Smooth muscle cell (in vitro differentiated cells): ENCODE measurements around the gene FOXP1. TPM values are rescaled to one million over a fixed set of nuclear protein-coding genes. Genes with fewer than 3 reads are reported as not detected.

ENCODE experiments used
- DNase-seq: peaks from one replicate; lab custom pipeline; 2025; ENCODE audit not compliant: unreplicated experiment; lab: John Stamatoyannopoulos, UW
- H2AFZ ChIP-seq: fragments of 200-600 bp; sonication (generic); 2 replicates; pipeline ENCODE4 v1.6.0; 2016; ENCODE audit warnings: antibody characterized with exemption, low read depth, mild to moderate bottlenecking
- H3F3A ChIP-seq: fragments of 200-600 bp; sonication (generic); 2 replicates; pipeline ENCODE4 v1.6.0; 2017; ENCODE audit warnings: antibody characterized with exemption, low read depth
- H3K27ac ChIP-seq: fragments of 200-600 bp; sonication (generic); 2 replicates; pipeline ENCODE4 v1.5.1; 2016; ENCODE audit warnings: low read depth, mild to moderate bottlenecking
- H3K27me3 ChIP-seq: fragments of 200-600 bp; sonication (generic); 2 replicates; pipeline ENCODE4 v1.6.1; 2016; ENCODE audit warnings: low read depth, mild to moderate bottlenecking
- H3K36me3 ChIP-seq: fragments of 200-600 bp; sonication (generic); 2 replicates; pipeline ENCODE4 v1.5.1; 2016; ENCODE audit warnings: low read depth
- H3K4me1 ChIP-seq: fragments of 200-600 bp; sonication (generic); 2 replicates; pipeline ENCODE4 v1.5.1; 2016; ENCODE audit warnings: low read depth
- H3K4me2 ChIP-seq: fragments of 200-600 bp; sonication (generic); 2 replicates; pipeline ENCODE4 v1.6.0; 2016; ENCODE audit warnings: mild to moderate bottlenecking
- H3K4me3 ChIP-seq: fragments of 200-600 bp; sonication (generic); 2 replicates; pipeline ENCODE4 v1.5.1; 2016; ENCODE audit warnings: mild to moderate bottlenecking
- H3K79me2 ChIP-seq: fragments of 200-600 bp; sonication (generic); 2 replicates; pipeline ENCODE4 v1.6.0; 2016; ENCODE audit warnings: low read depth, mild to moderate bottlenecking
- H3K9ac ChIP-seq: fragments of 200-600 bp; sonication (generic); 2 replicates; pipeline ENCODE4 v1.6.0; 2016; ENCODE audit warnings: low read depth
- H3K9me3 ChIP-seq: fragments of 200-600 bp; sonication (generic); replicated peaks from 2 replicates; pipeline ENCODE4 v1.5.1; 2016; ENCODE audit warnings: low read depth
- H4K20me1 ChIP-seq: fragments of 200-600 bp; sonication (generic); 2 replicates; pipeline ENCODE4 v1.6.0; 2016; ENCODE audit warnings: low read depth
- WGBS: methylation state at CpG from one replicate; pipeline ENCODE4 v1.1.7; 2016; ENCODE audit warnings: low lambda C conversion rate; 5-methylcytosine and 5-hydroxymethylcytosine counted together
- polyA plus RNA-seq: library from polyadenylated mRNA; unstranded; fragments of >200 nt; fragmentation: Nextera tagmentation; extraction: Ambion mirVana; gene quantifications from 2 replicates; pipeline ENCODE4 v1.2.1, GENCODE V29; 2016
- total RNA-seq: library from RNA; depleted of rRNA; stranded (reverse); fragments of >200 nt; gene quantifications from 2 replicates; pipeline ENCODE4 v1.2.3, GENCODE V29; 2014
- TF ChIP-seq, protein P1 (sequence below): fragments of 200-600 bp; sonication (generic); IDR thresholded peaks from 2 replicates; pipeline ENCODE4 v1.5.1; 2017; ENCODE audit warnings: borderline replicate concordance, mild to moderate bottlenecking, antibody characterized with exemption; ENCODE audit not compliant: insufficient read depth, poor library complexity, severe bottlenecking

FOXP1 gene
- total and polyA plus RNA-seq, 2 experiments from 2014 or later: 40.9 to 68.0 TPM

DNA sequence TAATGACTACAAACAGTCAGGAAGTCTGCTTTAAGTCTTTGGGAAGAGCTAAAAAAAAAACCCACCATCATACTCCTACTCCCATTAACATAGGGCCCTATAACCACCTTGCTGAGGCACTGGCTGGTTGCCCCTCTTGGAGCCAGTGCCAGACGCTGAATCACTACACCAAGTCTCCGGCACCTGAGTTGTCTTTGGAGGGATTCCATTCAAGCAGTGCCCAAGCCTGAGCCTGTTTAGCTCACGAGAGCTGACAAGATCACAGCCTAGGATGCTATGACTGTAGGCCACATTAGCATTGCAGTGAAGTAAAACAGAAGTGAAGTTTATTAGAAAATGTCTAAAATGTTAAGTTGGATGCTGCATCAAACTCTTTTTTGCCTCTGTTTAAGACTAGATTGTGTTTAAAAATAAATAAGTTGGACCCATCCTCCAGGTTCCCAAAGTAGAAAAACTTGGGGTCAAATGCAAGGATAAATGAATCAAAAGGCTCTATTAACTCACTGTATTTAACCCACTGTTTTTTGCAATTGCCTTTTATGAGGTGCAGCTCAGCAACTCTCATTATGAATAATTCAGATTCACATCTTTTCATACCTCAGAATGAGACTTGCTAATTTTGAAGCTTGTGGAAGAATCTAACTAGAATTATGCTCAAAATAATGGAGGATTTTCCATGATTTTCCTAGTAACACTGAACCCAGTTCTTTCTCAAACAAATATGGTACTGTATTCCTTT is 461.9 kb downstream of the FOXP1 start:
- TF ChIP-seq, protein P1, sequence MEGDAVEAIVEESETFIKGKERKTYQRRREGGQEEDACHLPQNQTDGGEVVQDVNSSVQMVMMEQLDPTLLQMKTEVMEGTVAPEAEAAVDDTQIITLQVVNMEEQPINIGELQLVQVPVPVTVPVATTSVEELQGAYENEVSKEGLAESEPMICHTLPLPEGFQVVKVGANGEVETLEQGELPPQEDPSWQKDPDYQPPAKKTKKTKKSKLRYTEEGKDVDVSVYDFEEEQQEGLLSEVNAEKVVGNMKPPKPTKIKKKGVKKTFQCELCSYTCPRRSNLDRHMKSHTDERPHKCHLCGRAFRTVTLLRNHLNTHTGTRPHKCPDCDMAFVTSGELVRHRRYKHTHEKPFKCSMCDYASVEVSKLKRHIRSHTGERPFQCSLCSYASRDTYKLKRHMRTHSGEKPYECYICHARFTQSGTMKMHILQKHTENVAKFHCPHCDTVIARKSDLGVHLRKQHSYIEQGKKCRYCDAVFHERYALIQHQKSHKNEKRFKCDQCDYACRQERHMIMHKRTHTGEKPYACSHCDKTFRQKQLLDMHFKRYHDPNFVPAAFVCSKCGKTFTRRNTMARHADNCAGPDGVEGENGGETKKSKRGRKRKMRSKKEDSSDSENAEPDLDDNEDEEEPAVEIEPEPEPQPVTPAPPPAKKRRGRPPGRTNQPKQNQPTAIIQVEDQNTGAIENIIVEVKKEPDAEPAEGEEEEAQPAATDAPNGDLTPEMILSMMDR: no peak
- Histone ChIP-seq H3K27ac (no peak overlapping the region), H4K20me1 (peaks cover 7% of the 10 kb centered on the region), H3K9ac (no peak overlapping the region), H3K4me3 (no peak overlapping the region), H3K4me2 (no peak overlapping the region), H3K9me3 (no peaks in the 10 kb centered on the region), H3K79me2 (peaks cover 40% of the 10 kb centered on the region), H3K27me3 (no peaks in the 10 kb centered on the region), H3F3A (no peaks in the 10 kb centered on the region), H2AFZ (no peak overlapping the region), H3K36me3 (no peaks in the 10 kb centered on the region), H3K4me1 (no peaks in the 10 kb centered on the region)
- 89% methylated on average over 3 of the region's 3 CpGs for WGBS
- no peak for DNase-seq

GRCh38 chr3:71120012-71120411 is 463.5 kb downstream of the FOXP1 start:
- no peaks in the 10 kb centered on the region for H3K4me1 ChIP-seq
- TF ChIP-seq, protein P1: no peak
- H3K9ac ChIP-seq: no peak overlapping the region
- H3K4me3 ChIP-seq: no peak overlapping the region
- no peak overlapping the region for H2AFZ ChIP-seq
- no peaks in the 10 kb centered on the region for H3K36me3 ChIP-seq
- H3K9me3 ChIP-seq: no peaks in the 10 kb centered on the region
- H3K79me2 ChIP-seq: peaks cover 24% of the 10 kb centered on the region
- no peak for DNase-seq
- H3F3A ChIP-seq: no peaks in the 10 kb centered on the region
- H4K20me1 ChIP-seq: peaks cover 7% of the 10 kb centered on the region
- H3K27ac ChIP-seq: no peak overlapping the region
- no peaks in the 10 kb centered on the region for H3K27me3 ChIP-seq
- H3K4me2 ChIP-seq: no peak overlapping the region

- Histone ChIP-seq H3K79me2 (peaks cover 16% of the 10 kb centered on the region), H3K9me3 (no peaks in the 10 kb centered on the region), H3K36me3 (no peaks in the 10 kb centered on the region), H4K20me1 (peaks cover 12% of the 10 kb centered on the region), H3K4me1 (no peaks in the 10 kb centered on the region), H3K4me3 (no peak overlapping the region), H3K27me3 (no peaks in the 10 kb centered on the region), H3K4me2 (no peak overlapping the region), H3K9ac (no peak overlapping the region), H3K27ac (no peak overlapping the region), H3F3A (no peaks in the 10 kb centered on the region), H2AFZ (no peak overlapping the region)
- 67% methylated on average over 2 of the region's 2 CpGs for WGBS
- TF ChIP-seq, protein P1: no peak
- DNase-seq: no peak
Observed at GRCh38 chr3:71119171-71119570, 464.4 kb downstream of the FOXP1 start.

GRCh38 chr3:71118436-71118835 is 465.1 kb downstream of the FOXP1 start:
- TF ChIP-seq, protein P1: no peak
- Histone ChIP-seq H3F3A (no peaks in the 10 kb centered on the region), H3K27me3 (no peaks in the 10 kb centered on the region), H4K20me1 (peaks cover 12% of the 10 kb centered on the region), H3K9ac (no peak overlapping the region), H3K4me2 (no peak overlapping the region), H3K9me3 (no peaks in the 10 kb centered on the region), H3K36me3 (no peaks in the 10 kb centered on the region), H3K27ac (no peak overlapping the region), H3K4me3 (no peak overlapping the region), H3K4me1 (no peaks in the 10 kb centered on the region), H2AFZ (no peak overlapping the region), H3K79me2 (peaks cover 11% of the 10 kb centered on the region)
- 86% methylated on average over 4 of the region's 4 CpGs for WGBS
- DNase-seq: no peak
